HepG2 (cell line): ENCODE results near the gene SPINK9.

ENCODE experiments used
- ARID2 ChIP-seq: sonication (generic); formaldehyde crosslinking; IDR thresholded peaks from 2 replicates; pipeline ENCODE4 v1.8.1; 2022; ENCODE audit warnings: mild to moderate bottlenecking, missing genetic modification reagents, borderline replicate concordance
- CBX2 ChIP-seq, 2 experiments: fragments of 200-600 bp in 1 of 2; sonication (generic); formaldehyde crosslinking in 1 of 2; IDR thresholded peaks; 2 replicates each; pipeline versions ENCODE4 v1.7.0 to v1.8.1; 2018 to 2022; ENCODE audit warnings: low read depth in 2 of 2, low read length in 1 of 2, mild to moderate bottlenecking in 1 of 2, missing genetic modification reagents in 1 of 2
- CEBPB ChIP-seq: IDR thresholded peaks from 2 replicates; pipeline ENCODE4 v1.6.1; 2011; ENCODE audit warnings: low read depth, low read length, improper control_type of control experiment, borderline replicate concordance
- HNRNPL ChIP-seq: fragments of 200-400 bp; formaldehyde crosslinking; IDR thresholded peaks from 2 replicates; pipeline ENCODE4 v1.6.1; 2017; ENCODE audit warnings: mild to moderate bottlenecking, low read depth, low read length
- MXI1 ChIP-seq: IDR thresholded peaks from 3 replicates; pipeline ENCODE4 v1.6.1; 2012; ENCODE audit warnings: low read depth, low read length, inconsistent platforms, borderline replicate concordance
- NR3C1 ChIP-seq: sonication (generic); formaldehyde crosslinking; IDR thresholded peaks from 2 replicates; pipeline ENCODE4 v1.4.0; 2020; ENCODE audit warnings: missing genetic modification reagents
- ZNF121 ChIP-seq: sonication (generic); formaldehyde crosslinking; IDR thresholded peaks from 2 replicates; pipeline ENCODE4 v1.5.0; 2020; ENCODE audit warnings: mild to moderate bottlenecking, missing genetic modification reagents
- ZNF331 ChIP-seq: sonication (generic); formaldehyde crosslinking; IDR thresholded peaks from 2 replicates; pipeline ENCODE4 v1.4.0; 2020; ENCODE audit warnings: missing genetic modification reagents
- ZNF747 ChIP-seq: sonication (generic); formaldehyde crosslinking; IDR thresholded peaks from 2 replicates; pipeline ENCODE4 v1.8.1; 2023; ENCODE audit warnings: missing genetic modification reagents, mild to moderate bottlenecking, borderline replicate concordance
- TF ChIP-seq, protein P1 (sequence below): sonication (generic); formaldehyde crosslinking; IDR thresholded peaks from 2 replicates; pipeline ENCODE4 v1.9.0; 2021; ENCODE audit warnings: missing genetic modification reagents, borderline replicate concordance
- TF ChIP-seq, protein P2 (sequence below): sonication (generic); formaldehyde crosslinking; IDR thresholded peaks from 2 replicates; pipeline ENCODE4 v1.5.0; 2020; ENCODE audit warnings: mild to moderate bottlenecking, missing genetic modification reagents, moderate library complexity
- TF ChIP-seq, protein P3 (sequence below): sonication (generic); formaldehyde crosslinking; IDR thresholded peaks from 2 replicates; pipeline ENCODE4 v1.4.0; 2020; ENCODE audit warnings: missing genetic modification reagents
- TF ChIP-seq, protein P4 (sequence below): sonication (generic); IDR thresholded peaks from 2 replicates; pipeline ENCODE4 v1.6.1; 2016; ENCODE audit warnings: low read depth, borderline replicate concordance

DNA sequence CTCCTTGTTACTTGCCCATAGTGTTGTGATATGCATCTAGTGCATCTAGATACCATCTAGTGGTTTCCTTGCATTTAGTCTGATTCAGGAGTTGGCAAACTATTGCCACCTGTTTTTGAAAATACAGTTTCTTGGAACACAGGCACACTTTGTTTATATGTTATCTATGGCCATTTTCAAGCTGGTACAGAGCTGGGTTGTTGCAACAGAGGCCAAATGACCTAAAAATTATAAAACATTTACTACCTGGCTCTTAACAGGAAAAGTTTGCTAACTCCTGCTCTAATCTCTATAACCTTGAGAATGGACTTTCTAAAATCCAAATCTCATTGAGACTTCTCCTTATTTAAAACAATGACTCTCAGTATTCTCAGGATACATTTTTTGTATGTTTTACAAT is 29.0 kb downstream of the SPINK9 start:
- TF ChIP-seq, protein P1, sequence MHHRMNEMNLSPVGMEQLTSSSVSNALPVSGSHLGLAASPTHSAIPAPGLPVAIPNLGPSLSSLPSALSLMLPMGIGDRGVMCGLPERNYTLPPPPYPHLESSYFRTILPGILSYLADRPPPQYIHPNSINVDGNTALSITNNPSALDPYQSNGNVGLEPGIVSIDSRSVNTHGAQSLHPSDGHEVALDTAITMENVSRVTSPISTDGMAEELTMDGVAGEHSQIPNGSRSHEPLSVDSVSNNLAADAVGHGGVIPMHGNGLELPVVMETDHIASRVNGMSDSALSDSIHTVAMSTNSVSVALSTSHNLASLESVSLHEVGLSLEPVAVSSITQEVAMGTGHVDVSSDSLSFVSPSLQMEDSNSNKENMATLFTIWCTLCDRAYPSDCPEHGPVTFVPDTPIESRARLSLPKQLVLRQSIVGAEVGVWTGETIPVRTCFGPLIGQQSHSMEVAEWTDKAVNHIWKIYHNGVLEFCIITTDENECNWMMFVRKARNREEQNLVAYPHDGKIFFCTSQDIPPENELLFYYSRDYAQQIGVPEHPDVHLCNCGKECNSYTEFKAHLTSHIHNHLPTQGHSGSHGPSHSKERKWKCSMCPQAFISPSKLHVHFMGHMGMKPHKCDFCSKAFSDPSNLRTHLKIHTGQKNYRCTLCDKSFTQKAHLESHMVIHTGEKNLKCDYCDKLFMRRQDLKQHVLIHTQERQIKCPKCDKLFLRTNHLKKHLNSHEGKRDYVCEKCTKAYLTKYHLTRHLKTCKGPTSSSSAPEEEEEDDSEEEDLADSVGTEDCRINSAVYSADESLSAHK (CRISPR knock-in tag), result no peak
- TF ChIP-seq CBX2 (IDR thresholded peaks at IDR 0.05; ENCODE audit: low read depth, low read length), result no peak
- no peak for TF ChIP-seq CBX2 (CRISPR knock-in tag; IDR thresholded peaks at IDR 0.05; ENCODE audit: low read depth)
- TF ChIP-seq NR3C1 (CRISPR knock-in tag), result no peak
- no peak for TF ChIP-seq ZNF747 (CRISPR knock-in tag)
- no peak for TF ChIP-seq ZNF121 (CRISPR knock-in tag)
- TF ChIP-seq, protein P2, sequence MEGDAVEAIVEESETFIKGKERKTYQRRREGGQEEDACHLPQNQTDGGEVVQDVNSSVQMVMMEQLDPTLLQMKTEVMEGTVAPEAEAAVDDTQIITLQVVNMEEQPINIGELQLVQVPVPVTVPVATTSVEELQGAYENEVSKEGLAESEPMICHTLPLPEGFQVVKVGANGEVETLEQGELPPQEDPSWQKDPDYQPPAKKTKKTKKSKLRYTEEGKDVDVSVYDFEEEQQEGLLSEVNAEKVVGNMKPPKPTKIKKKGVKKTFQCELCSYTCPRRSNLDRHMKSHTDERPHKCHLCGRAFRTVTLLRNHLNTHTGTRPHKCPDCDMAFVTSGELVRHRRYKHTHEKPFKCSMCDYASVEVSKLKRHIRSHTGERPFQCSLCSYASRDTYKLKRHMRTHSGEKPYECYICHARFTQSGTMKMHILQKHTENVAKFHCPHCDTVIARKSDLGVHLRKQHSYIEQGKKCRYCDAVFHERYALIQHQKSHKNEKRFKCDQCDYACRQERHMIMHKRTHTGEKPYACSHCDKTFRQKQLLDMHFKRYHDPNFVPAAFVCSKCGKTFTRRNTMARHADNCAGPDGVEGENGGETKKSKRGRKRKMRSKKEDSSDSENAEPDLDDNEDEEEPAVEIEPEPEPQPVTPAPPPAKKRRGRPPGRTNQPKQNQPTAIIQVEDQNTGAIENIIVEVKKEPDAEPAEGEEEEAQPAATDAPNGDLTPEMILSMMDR (CRISPR knock-in tag), result no peak
- no peak for TF ChIP-seq ARID2 (CRISPR knock-in tag)
- TF ChIP-seq, protein P3, sequence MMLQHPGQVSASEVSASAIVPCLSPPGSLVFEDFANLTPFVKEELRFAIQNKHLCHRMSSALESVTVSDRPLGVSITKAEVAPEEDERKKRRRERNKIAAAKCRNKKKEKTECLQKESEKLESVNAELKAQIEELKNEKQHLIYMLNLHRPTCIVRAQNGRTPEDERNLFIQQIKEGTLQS, result no peak
- no peak for TF ChIP-seq HNRNPL
- TF ChIP-seq ZNF331, result no peak
- no peak for TF ChIP-seq MXI1
- TF ChIP-seq CEBPB, result no peak
- TF ChIP-seq, protein P4, sequence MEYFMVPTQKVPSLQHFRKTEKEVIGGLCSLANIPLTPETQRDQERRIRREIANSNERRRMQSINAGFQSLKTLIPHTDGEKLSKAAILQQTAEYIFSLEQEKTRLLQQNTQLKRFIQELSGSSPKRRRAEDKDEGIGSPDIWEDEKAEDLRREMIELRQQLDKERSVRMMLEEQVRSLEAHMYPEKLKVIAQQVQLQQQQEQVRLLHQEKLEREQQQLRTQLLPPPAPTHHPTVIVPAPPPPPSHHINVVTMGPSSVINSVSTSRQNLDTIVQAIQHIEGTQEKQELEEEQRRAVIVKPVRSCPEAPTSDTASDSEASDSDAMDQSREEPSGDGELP, result no peak
